Stimulated activated CD8-positive, alpha-beta memory T cell treated with anti-CD3 and anti-CD28 coated beads, Interleukin-7, amount 100 ng/mL, for 48 hours (primary cell): Measurements from ENCODE around the gene NUP93.
"Not testable (repeated sequence)": the region's sequence is repeated elsewhere in the genome, so short reads cannot be mapped to it uniquely, and the experiment has no call there.

Experiments
- DNase-seq, 2 donors: peaks; one replicate each; pipeline ENCODE4 v3.0.0-alpha.2; 2020; ENCODE audit warnings: low read depth in 1 of 2; ENCODE audit errors: extremely low read depth in 1 of 2

The NUP93 gene

DNA sequence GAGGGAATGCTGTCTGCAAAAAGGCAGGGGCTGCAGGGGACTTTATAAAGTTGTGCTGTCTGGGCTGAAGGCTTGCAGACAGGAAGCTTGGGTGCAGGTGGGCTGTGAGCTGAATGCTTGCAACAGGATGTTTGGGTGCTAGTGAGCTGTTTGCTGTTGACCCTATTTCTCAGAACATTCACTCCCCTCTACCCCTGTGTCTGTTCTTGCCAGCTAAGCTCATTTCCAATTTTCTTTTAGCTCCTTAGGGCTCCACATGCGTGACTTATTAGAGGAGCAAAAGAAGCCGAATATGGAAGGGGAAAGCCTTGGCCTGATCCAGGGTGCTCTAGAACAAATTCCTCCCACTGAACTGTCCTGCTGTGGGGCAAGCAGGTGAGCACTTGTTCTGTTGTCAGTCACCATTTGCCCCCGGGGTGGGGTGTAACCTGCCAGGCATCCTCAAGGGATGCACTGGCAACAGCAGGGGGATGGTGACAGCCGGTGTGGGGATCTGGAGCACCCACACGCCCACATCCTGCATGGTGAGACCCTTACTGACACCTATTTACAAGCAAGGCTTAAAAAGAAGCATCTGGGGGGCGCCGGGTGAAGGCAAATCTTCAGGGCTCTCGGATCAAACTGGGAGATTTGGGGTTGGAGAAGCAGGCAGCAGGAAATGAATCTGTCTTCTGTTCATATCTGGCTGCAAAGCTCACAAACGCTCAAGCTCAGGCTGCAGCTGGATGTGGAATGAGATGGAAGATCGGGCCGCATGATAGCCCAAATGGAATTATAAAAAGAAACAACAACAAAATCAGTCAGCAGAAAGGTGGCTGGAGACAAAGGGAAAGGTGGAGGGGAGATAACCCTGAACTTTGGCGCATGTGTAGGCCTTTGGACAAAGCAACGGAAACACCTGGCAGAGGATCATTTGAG is 21.1 kb upstream of the NUP93 start:
- no peak for DNase-seq

DNA sequence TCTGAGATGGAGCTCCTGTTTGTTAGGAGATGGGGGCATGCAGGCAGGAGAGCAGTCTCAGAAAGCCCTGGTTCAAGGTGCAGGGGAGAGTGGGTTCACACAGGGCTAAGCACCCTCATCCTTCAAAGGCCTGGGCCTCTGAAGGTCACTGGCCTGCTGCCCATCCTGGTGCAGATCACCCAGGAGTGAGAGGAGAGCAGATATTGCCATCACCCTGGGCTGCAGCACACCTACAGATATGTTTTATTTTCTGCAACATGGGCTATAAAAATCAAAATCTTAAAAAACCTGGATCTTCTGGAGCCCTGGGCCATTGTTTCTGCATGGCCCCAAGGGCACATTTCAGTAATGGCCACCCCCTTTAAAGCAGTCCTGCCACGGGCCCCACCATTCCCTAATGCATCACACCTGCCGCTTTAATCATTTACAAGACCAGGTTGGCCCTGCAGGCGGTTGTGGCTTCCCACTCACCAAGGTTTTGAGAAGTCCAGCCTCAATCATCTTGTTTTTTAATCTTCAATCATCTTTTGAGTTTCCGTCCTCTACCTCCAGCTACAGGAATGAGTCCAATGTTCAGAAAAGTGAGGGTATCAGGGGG is 20.4 kb upstream of the NUP93 start:
- DNase-seq = no peak

DNA sequence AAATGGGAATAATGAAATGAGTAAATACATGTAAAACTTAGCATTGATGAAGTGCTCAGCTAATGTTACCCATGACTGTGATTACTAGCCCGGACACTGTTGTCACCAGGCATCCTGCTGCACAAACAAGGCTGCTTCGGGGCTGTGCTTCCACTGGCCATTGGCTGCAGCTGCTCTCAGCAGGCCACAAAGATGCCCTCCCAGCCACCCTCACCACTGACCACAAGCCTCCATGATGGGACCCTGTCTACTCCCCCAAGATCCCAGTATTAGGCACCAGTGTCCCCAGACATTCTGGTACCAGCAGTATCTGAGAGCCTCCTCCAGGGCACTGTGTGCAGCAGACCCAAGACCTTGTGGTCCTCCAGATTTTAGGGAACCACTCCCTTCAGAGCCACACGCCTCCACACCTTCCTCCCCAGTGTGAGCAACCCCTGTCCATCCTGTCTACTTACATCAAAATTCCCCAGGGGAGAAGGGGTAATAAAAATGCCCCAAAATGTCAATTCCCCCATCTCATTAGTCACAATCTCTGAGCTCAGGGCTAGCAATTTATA is 19.7 kb upstream of the NUP93 start:
- DNase-seq = no peak

DNA sequence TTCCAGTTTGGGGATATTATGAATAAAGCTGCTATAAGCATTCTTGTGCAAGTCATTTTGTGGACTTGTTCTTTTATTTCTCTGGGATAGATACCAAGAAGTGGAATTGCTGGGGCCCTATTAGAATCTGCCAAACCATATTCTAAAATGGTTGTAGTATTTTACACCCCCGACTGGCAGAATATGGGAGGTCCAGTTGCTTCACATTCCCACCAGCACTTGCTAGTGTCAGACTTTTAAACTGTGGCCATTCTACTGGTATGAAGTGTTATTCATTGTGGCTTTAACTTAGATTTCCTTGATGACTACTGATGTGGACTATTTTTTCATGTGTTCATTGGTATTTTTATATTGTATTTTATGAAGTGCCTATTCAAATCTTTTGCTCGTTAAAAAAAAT is 18.1 kb upstream of the NUP93 start:
- DNase-seq = no peak

DNA sequence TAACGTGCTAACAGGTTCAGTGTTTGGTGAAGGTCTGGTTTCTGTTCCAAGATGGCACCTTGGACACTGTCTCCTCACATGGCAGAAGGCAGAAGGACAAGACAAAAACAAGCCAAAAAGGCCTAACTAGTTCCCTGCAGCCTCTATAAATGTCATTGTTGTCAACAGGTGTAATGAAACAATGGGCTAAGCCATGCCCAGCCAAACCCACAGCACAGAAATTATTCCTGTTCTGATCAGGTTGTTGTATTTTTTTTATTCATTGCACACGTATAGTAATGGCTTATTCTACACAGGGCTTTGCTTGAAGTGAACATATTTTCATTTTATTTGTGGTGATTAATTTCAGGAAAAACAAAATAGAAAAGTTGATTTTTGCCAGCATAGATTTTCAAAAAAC is 16.1 kb upstream of the NUP93 start:
- DNase-seq = no peak

DNA sequence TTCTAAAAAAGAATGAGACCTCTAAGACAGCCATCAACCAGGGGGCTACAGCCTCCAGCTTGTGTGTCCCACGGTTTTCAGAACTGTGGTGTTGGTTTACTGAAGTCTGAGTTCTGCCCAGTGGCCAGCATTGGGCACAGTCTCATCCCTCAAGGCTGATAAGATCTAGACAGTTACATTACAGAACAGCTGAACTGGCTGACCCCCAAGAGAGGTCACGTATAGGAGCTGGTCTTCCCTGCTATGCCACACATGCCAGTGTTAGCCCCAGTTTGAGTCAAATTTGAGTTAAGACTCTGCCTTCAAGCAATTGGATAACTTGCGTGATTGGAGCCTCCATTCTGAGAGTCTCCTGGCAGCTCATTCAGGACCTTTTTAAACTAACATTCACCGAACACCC is 14.8 kb upstream of the NUP93 start:
- no peak for DNase-seq

DNA sequence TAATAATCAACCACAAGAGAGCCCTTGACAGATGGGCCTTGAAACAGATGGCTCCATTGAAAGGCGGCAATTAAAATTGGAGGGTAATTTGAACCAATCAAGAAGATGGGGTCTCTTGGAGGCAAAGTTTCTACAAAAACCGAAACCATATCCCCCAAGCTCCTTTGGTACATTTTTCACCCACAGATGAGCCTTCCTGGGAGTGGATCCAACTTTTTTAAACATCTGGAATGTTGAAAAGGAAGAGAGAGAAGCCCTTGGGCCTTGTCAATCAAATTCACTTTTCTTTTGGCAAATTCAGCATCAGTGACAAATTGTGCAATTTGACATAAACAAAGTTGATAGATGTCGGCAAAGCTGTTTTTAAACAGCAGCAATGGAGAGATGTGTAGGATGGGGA is 13.2 kb upstream of the NUP93 start:
- DNase-seq = no peak

DNA sequence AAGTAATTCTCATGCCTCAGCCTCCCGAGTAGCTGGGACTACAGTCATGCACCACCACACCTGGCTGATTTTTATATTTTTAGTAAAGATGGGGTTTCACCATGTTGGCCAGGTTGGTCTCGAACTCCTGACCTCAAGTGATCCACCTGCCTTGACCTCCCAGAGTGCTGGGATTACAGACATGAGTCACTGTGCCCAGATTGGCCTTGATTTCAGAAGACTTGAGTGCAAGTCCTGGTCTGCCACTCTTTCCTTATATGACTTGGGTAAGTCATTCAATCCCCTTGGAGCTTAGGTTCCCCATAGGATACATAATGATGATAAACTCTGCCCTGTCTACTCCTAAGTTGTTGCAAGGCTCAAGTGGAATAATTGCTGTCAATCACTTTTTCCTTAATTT is 12.4 kb upstream of the NUP93 start:
- not testable (repeated sequence) for DNase-seq

DNA sequence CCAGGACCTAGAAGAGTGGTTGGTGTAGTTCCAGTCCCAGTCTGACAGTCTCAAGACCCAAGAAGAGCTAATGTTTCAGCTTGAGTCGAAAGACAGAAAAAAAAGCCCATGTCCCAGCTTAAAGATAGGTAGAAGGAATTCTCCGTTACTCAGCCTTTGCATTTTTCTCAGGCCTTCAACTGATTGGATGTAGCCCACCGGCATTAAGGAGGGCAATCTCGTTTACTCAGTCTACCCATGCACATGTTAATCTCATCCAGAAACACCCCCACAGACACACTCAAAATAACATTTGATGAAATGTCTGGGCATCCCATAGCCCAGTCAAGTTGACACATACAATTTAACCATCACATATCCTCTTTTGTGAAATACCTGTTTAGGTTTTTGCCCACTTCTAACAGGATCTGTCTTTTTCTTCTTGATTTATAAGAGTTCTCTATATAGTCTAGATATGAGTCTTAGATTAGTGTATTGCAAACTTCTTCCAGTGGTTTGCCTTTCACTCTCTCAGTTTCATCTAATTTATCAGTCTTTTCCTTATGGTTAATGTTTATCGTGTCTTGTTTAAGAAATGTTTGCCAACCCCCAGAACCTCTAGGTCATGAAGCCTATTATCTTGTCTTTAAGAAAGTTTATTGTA is 7.6 kb upstream of the NUP93 start:
- DNase-seq = no peak

DNA sequence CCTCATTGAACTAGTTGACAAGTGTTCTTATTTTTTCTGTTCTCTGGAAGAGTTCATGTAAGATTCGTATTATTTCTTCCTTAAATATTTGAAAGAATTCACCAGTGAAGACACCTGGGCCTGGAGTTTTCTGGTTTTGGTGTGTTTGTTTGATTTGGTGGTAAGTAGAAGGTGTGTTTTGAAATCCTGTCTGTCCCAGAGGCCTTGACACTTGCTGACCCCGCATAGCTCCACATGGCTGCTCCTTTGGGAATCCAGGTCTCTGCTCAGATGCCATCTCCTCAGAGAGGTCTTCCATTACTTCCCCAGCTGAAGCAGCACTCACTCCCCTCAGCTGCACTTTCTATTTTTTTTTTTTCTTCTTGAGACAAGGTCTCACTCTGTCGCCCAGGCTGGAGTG is 5.7 kb upstream of the NUP93 start:
- DNase-seq = no peak

DNA sequence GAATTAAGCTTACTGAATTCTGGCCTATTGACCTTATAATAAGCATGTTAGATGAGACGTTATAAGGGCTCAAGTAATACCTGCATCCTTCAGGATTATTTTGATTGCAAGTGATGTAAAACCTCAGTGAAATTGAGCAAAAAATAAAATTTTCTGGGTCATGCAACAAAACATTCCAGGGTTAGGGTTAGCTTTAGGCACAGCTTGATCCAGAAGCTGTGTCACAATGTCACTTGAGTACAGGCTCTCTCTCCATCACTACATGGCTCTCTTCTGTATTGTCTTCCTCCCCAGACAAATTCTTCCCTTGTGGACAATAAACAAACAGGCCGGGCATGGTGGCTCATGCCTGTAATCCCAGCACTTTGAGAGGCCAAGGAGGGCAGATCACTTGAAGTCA is 3.6 kb upstream of the NUP93 start:
- no peak for DNase-seq

DNA sequence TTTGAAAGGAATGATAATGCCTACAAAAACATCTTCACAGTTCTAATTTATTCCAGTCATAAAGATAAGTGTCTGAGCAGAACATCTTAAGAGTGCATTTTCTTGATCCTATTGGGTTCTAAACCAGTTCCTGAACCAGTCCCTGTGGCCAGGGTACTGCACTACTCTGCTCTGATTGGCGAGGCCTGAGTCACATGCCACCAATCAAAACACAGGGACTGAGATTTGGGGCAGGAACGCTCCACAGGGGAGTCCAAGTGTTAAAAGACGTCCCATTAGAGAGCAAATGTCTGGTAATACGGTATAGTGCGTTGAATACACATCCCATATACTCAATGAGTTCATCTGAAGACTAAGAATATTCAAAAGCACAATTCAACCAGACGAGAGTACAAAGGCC is 3.0 kb upstream of the NUP93 start:
- no peak for DNase-seq

DNA sequence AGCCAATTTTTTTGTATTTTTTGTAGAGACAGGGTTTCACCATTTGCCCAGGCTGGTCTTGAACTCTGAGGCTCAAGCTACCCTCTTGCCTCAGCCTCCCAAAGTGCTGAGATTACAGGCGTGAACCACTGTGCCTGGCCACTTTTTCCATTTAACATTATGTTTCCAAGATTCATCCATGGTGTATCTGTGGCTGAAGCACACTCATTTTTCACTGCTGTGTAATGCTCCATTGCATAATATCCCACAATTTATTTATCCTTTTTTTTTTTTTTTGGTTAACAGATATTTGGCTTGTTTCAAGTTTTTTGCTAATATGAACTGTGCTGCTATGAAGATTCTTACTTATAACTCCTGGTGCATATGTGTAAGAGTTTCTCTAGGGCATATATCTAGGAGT is 1.9 kb upstream of the NUP93 start:
- DNase-seq = no peak

DNA sequence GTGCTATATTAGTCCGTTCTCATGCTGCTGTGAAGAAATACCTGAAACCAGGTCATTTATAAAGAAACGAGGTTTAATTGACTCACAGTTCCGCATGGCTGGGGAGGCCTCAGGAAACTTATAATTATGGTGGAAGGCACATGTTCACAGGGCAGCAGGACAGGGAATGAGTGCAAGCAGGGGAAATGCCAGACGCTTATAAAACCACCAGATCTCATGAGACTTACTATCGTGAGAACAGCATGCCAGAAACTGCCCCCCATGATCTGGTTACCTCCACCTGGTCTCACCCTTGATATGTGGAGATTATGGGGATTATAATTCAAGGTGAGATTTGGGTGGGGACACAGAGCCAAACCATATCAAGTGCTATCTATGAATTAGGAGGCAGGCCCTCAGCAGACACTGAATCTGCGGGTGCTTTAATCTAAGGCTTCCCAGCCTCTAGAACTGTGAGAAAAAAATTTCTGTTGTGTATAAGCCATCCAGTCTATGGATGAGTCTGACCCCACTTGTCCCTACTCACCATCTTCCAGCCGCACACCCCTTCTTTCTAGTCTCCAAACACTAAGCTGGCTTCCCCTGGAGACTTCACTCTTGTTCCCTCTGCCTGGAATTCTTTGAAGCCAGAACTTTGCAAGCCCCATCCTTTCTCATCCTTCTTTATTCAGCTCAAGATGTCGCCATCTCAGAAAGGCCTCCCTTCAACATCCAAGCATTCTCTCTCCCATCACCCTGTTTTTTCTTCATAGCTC is 772 bp upstream of the NUP93 start:
- no peak for DNase-seq

DNA sequence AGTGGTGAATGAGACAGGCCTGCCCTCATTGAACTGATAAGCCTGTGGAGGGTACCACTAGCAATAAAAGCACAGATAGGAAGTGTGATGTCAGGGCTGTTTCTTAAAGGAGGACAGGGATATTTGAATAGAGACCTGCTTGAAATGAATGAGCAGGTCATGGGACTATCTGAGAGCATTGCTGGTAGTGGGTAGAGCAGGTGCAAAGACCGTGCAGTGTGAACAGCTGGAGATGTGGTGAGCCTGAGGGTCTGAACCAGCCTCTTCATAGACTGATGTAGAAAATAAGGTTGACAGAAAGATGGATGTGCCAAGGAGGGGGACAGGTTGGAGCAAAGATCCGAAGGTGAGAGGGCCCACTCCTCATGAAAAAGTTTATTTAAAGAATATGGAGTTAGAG is 2.4 kb downstream of the NUP93 start:
- DNase-seq = no peak

DNA sequence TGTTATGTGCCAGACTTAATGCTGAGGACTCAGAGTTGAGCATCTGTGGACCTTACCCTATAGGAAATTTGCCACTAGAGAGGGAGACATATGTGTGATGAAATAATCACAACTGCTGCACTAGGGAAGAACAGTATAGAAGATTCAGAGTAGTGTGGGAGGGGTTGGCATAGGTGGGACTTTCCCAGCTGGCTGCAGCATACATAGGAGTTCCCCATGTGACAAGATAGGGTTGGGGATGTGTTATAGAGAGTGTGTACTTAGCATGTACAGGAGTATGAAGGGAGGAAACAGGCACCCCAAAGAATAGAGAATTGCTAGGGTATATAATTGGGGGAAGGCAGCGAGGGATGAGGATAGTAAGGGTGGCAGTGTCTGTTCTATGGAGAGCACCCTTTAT is 2.9 kb downstream of the NUP93 start:
- no peak for DNase-seq

DNA sequence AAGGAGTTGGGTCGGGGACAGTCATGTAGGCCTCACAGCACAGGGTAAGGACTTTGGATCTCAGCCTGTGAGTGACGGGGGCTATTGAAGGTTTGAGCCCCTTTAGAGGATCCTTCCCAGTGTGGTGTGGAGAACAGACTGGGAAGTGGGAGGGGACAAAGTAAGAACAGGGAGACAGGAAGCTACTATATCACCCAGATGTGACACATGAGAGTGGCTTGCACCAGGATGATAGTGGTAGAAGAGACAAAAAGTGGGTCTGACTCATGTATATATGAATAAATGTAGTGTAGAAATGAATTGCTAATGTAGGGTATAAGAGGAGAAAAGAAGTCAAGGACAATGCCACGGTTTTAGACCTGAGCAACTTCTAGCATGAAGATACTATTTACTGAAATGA is 4.5 kb downstream of the NUP93 start:
- DNase-seq = no peak

DNA sequence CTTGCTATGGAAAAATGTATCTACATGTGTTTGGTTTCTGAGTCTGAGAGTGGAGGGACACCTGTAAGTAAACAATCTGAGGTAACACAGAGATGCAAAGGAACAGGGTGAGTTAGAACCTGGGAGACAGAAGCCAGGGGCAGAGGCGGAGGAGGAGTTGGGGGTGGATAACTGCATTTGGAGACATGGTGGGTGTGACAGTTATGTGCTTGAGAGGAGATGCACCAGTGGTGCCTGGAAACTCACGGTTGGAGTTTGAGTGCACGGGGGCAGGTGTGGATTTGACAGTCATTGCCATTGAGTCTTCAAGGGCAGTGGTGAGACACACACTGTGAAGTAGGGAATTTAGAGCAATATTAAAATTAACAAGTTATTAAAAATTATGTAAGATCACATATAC is 6.5 kb downstream of the NUP93 start:
- no peak for DNase-seq

DNA sequence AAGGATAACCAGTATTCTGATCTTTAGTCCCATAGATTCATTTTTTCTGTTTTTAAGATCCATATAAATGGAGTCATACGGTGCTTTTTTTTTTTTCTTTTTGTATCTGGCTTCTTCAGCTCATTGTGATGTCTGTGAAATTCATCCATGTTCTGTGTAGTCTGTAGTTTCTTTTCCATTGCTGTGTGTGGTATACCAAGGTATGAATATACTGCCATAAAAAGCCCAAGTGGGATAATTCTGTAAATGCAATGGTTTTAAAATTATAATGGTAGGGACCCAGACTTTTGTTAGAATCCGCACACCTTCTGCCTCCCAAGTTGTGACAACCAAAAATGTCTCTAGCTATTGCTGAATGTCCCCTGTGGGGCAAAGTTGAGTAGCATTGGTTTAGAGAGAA is 7.6 kb downstream of the NUP93 start:
- DNase-seq = no peak

DNA sequence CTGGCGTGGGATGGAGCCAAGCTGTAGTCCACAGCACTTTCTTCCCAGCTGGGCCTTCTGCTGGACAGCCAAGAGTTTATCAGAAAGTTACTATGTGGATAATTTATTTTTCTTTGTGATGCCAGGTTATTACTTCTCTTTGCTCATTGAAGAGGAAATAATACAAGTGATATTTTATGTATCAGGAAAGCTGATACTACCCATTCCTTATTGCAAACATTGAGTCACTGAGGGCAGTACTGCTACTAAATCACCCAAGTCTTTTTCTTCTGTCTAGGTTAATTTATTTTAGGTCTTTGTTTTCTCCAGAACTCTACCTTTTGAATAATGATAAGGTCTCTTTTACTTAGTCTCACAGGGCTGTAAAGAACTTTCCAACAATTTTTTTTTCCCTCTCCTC is 8.3 kb downstream of the NUP93 start:
- DNase-seq = no peak

DNA sequence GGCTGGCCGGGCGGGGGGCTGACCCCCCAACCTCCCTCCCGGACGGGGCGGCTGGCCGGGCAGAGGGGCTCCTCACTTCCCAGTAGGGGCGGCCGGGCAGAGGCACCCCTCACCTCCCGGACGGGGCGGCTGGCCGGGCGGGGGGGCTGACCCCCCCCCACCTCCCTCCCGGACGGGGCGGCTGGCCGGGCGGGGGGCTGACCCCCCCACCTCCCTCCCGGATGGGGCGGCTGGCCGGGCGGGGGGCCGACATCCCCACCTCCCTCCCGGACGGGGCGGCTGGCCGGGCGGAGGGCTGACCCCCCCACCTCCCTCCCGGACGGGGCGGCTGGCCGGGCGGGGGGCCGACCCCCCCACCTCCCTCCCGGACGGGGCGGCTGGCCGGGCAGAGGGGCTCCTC is 9.4 kb downstream of the NUP93 start:
- DNase-seq = not testable (repeated sequence)
